Esophagus muscularis mucosa (tissue), 4 donors: ENCODE data around the gene CLUH. TPM values are rescaled to one million over a fixed set of nuclear protein-coding genes. Genes with fewer than 3 reads are reported as not detected.

Experiments
- DNase-seq: peaks from one replicate; pipeline ENCODE4 v3.0.0-alpha.2; 2017; ENCODE audit errors: extremely low spot score
- H3K27ac ChIP-seq, 4 donors: fragments of 200-600 bp; sonication (generic); replicated peaks in 1 of 4; 1 replicate in 3 of 4; 2 replicates in 1 of 4; pipeline ENCODE4 v1.5.1; 2016 to 2019; ENCODE audit warnings: mild to moderate bottlenecking in 1 of 4
- H3K27me3 ChIP-seq, 4 donors: fragments of 200-600 bp; sonication (generic); one replicate each; pipeline versions ENCODE4 v1.5.1 to v1.6.0; 2016 to 2019
- H3K36me3 ChIP-seq, 4 donors: fragments of 200-600 bp; sonication (generic); one replicate each; pipeline ENCODE4 v1.5.1; 2016 to 2019
- H3K4me1 ChIP-seq, 4 donors: fragments of 200-600 bp; sonication (generic); one replicate each; pipeline ENCODE4 v1.5.1; 2016 to 2019
- H3K4me3 ChIP-seq, 4 donors: fragments of 200-600 bp; sonication (generic); 1 replicate in 2 of 4; 2 replicates in 2 of 4; pipeline ENCODE4 v1.5.1; 2016 to 2019; ENCODE audit warnings: mild to moderate bottlenecking in 4 of 4, moderate library complexity in 1 of 4
- H3K9me3 ChIP-seq, 4 donors: fragments of 200-600 bp; sonication (generic); 1 replicate in 3 of 4; 2 replicates in 1 of 4; pipeline ENCODE4 v1.5.1; 2016 to 2019
- EP300 ChIP-seq: sonication (generic); formaldehyde crosslinking; IDR thresholded peaks from one replicate; pipeline ENCODE4 v1.6.1; 2017; ENCODE audit warnings: antibody characterized with exemption
- POLR2A ChIP-seq: fragments of 450-650 bp; IDR thresholded peaks from one replicate; pipeline ENCODE4 v1.6.1; 2017; ENCODE audit warnings: antibody characterized with exemption, moderate library complexity, mild to moderate bottlenecking, low read depth
- POLR2AphosphoS5 ChIP-seq, 2 donors: sonication (generic); formaldehyde crosslinking; IDR thresholded peaks; one replicate each; pipeline ENCODE4 v1.6.1; 2017; ENCODE audit warnings: antibody characterized with exemption in 2 of 2
- WGBS: methylation state at CpG from one replicate; pipeline ENCODE4 v1.1.5; 2018; 5-methylcytosine and 5-hydroxymethylcytosine counted together
- intact Hi-C: fragments of 100-400 bp; cut with DNase I; formaldehyde crosslinking; loops from one replicate; pipeline ENCODE4 v1.15.1; 2023
- total RNA-seq, 4 donors: library from RNA; depleted of rRNA; stranded (reverse); fragments of >200 nt; gene quantifications; one replicate each; pipeline versions ENCODE4 v1.1.0 to v1.2.1, GENCODE V29; 2016
- TF ChIP-seq, protein P1 (sequence below), 3 experiments: fragments of 200-600 bp in 2 of 3; fragments of 450-650 bp in 1 of 3; sonication (generic) in 2 of 3; IDR thresholded peaks; one replicate each; pipeline ENCODE4 v1.5.1; 2017 to 2019; ENCODE audit warnings: antibody characterized with exemption in 3 of 3, mild to moderate bottlenecking in 2 of 3, moderate library complexity in 1 of 3

Gene CLUH
- total RNA-seq, 4 donors from 2014 or later, result 42.8 to 92.9 (median 62.9) TPM

DNA sequence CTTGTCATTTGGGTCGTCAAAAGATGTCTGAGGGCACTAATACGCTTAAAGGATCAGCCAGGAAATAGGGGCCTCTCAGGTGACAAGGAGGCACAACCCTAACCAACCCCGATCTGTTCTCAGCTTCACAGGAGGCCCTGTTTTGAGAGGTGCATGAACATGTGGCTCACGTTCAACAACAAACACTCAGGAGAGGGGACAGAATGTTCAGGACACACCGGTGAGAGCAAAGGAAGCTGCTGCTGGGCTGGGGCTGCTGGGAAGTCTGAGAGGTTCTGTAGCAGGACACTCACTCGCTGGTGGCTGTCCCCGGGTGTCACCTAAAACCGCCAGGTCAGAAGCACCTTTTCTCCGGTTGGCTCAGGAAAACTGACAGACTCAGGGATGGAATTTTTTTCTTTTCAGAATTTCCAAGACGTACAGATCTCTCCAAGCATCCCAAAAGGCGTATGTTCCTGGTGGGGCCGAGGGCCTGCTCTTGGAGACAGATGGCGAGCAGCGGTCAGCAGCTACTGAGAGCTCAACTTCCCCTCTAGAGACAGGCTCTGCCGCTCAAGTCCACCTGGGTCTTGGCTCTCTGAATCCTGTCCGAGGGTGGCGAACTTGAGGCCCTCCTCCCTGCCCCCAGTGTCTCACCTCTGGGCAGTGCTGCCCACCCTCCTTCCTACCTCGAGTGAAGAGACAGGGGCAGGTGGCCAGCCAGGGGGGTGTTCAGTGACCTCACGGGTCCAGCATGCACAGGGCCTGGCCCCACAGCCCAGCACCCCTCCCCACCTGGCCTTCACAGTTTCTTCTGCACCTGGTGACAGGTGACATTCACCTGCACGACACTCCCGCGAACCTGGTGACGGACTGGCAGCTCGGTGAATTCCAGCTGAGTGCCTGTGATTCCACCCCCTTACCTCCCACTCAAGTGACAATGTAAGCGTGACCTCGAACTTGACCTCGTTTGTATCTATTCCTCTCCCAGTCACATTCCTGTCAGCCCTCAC is 22.9 kb downstream of the CLUH start:
- Histone ChIP-seq H3K4me3 (no peak overlapping the region), H3K9me3 (no peaks in the 10 kb centered on the region), H3K36me3 (peaks cover 26 to 59% (median 50%) of the 10 kb centered on the region in 4 donors), H3K4me1 (peaks cover 40 to 60% (median 50%) of the 10 kb centered on the region in 4 donors), H3K27me3 (no peaks in the 10 kb centered on the region), H3K27ac (peak overlapping the region; percentile 71 to 75 (median 72))
- intact Hi-C loops, result loop anchor here (5.0 to 10.0 kb wide), 2 partner anchors 96 to 174 kb away; partner anchors contain the start of genes METTL16 and PAFAH1B1
- no peak for TF ChIP-seq POLR2A
- peak; percentile 35 for TF ChIP-seq EP300
- peak; percentile 74 for TF ChIP-seq POLR2AphosphoS5 (IDR thresholded peaks at IDR 0.05)
- TF ChIP-seq, protein P1, sequence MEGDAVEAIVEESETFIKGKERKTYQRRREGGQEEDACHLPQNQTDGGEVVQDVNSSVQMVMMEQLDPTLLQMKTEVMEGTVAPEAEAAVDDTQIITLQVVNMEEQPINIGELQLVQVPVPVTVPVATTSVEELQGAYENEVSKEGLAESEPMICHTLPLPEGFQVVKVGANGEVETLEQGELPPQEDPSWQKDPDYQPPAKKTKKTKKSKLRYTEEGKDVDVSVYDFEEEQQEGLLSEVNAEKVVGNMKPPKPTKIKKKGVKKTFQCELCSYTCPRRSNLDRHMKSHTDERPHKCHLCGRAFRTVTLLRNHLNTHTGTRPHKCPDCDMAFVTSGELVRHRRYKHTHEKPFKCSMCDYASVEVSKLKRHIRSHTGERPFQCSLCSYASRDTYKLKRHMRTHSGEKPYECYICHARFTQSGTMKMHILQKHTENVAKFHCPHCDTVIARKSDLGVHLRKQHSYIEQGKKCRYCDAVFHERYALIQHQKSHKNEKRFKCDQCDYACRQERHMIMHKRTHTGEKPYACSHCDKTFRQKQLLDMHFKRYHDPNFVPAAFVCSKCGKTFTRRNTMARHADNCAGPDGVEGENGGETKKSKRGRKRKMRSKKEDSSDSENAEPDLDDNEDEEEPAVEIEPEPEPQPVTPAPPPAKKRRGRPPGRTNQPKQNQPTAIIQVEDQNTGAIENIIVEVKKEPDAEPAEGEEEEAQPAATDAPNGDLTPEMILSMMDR (IDR thresholded peaks at IDR 0.05), result no peak
- DNase-seq, result peak; percentile 88
- 66% methylated on average over 27 of the region's 27 CpGs for WGBS

DNA sequence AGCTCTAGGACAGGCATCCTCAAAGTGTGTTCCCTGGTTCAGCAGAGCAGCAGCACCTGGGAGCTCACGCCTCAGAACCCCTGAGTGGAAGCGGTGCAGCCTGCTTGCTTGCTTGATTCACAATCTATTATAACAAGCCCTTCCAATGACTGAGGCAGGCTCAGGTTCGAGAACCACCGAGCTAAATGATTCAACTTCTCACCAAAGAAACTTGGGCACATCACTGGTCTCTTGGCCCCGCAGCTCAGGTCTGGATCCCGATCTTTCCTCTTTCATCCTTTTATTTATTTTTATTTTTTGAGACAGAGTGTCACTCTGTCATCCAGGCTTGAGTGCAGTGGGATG is 24.5 kb downstream of the CLUH start:
- intact Hi-C loops, result loop anchor here (5.0 to 10.0 kb wide), 2 partner anchors 95 to 172 kb away; partner anchors contain the start of genes METTL16 and PAFAH1B1
- Histone ChIP-seq H3K27me3 (no peaks in the 10 kb centered on the region), H3K4me1 (peaks cover 40 to 61% (median 52%) of the 10 kb centered on the region in 4 donors), H3K9me3 (no peaks in the 10 kb centered on the region), H3K4me3 (no peak overlapping the region), H3K27ac (peak overlapping the region; percentile 71 to 75 (median 72)), H3K36me3 (peaks cover 19 to 56% (median 44%) of the 10 kb centered on the region in 4 donors)
- DNase-seq, result no peak
- TF ChIP-seq POLR2AphosphoS5 (IDR thresholded peaks at IDR 0.05) (no peak), EP300 (no peak), POLR2A (no peak)
- TF ChIP-seq, protein P1 (IDR thresholded peaks at IDR 0.05), result no peak
- 64% methylated on average over 6 of the region's 6 CpGs for WGBS

DNA sequence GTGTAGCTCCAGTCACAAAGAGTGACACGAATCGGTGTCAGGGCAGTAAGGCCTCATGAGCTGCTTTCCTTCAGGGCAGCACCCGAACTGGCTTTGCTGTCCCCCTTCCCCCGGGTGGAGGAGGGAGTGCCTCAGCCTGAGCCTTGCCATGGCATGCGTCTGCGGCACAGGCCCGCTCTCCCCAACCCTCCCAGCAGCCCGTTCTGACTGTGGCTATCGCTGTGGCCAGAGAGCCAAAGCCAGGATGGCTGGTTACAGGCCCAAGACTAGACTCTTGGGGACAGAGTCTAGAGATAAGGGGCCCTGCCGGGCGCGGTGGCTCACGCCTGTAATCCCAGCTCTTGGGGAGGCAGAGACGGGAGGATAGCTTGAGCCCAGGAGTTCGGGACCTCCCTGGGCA is 25.9 kb downstream of the CLUH start:
- DNase-seq, result no peak
- peaks cover 19 to 56% (median 44%) of the 10 kb centered on the region in 4 donors for H3K36me3 ChIP-seq
- WGBS, result 84% methylated on average over 10 of the region's 15 CpGs
- TF ChIP-seq POLR2A (no peak), POLR2AphosphoS5 (IDR thresholded peaks at IDR 0.05) (no peak), EP300 (no peak)
- TF ChIP-seq, protein P1 (IDR thresholded peaks at IDR 0.05), result no peak
- no peak overlapping the region for H3K4me3 ChIP-seq
- H3K4me1 ChIP-seq, result peaks cover 40 to 61% (median 52%) of the 10 kb centered on the region in 4 donors
- no peaks in the 10 kb centered on the region for H3K9me3 ChIP-seq
- no peaks in the 10 kb centered on the region for H3K27me3 ChIP-seq
- H3K27ac ChIP-seq, result peak overlapping the region; percentile 71 to 75 (median 72)
- intact Hi-C loops, result loop anchor here (5.0 to 10.0 kb wide), 2 partner anchors 93 to 171 kb away; partner anchors contain the start of genes METTL16 and PAFAH1B1

- WGBS, result 94% methylated on average over 18 of the region's 18 CpGs
- no peak overlapping the region for H3K4me3 ChIP-seq
- H3K27me3 ChIP-seq, result no peaks in the 10 kb centered on the region
- peaks cover 34 to 51% (median 48%) of the 10 kb centered on the region in 4 donors for H3K4me1 ChIP-seq
- DNase-seq, result no peak
- H3K9me3 ChIP-seq, result no peaks in the 10 kb centered on the region
- H3K36me3 ChIP-seq, result peaks cover 28 to 59% (median 46%) of the 10 kb centered on the region in 4 donors
- intact Hi-C loops, result loop anchor here (10.0 kb wide), 1 partner anchor 170 kb away; the partner anchor contains the start of gene METTL16
- TF ChIP-seq, protein P1 (IDR thresholded peaks at IDR 0.05), result no peak
- TF ChIP-seq EP300, result no peak
- TF ChIP-seq POLR2AphosphoS5 (IDR thresholded peaks at IDR 0.05), result no peak
- no peak for TF ChIP-seq POLR2A
- no peak overlapping the region for H3K27ac ChIP-seq
Observed at GRCh38 chr17:2684549-2684948, 27.0 kb downstream of the CLUH start.
